Measurements from ENCODE around the gene LGALS7. TPM values are rescaled to one million over a fixed set of nuclear protein-coding genes. Genes with fewer than 3 reads are reported as not detected.

Gene LGALS7
- total and polyA plus RNA-seq, 10 of the 15 experiments (the other 5 are each of a cell fraction or from before 2014, with no cell fraction given): 0.19 TPM; not detected in 9

DNA sequence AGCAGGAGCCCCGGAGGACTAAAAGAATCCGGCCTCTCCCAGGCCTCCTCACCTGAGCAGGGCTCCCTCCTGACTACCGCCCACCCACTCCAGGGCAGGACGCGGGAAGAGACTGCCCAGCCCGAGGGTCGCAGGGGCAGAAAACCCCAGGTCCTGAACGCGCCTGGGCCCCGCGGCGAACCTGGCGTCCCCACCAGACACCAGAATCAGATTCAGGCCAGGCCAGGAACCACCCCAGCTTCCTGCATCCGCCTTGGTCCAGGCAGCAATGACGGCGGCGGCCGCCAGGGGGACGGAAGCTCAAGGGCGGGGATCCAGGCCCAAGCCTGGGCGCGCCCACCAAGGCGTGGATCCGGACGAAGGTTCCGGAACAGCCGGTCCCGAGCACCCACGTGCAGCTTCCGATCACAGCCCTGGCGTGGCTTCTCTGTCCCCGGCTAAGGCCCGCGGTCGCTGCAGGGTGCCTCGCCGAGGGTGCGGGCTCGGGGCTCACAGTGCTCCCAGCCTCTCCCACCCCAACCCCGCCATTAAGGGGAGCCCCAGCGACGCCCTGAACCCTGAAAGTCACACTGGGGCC is 3.6 kb downstream of the LGALS7 start (continued):
- TF ChIP-seq, protein P1, sequence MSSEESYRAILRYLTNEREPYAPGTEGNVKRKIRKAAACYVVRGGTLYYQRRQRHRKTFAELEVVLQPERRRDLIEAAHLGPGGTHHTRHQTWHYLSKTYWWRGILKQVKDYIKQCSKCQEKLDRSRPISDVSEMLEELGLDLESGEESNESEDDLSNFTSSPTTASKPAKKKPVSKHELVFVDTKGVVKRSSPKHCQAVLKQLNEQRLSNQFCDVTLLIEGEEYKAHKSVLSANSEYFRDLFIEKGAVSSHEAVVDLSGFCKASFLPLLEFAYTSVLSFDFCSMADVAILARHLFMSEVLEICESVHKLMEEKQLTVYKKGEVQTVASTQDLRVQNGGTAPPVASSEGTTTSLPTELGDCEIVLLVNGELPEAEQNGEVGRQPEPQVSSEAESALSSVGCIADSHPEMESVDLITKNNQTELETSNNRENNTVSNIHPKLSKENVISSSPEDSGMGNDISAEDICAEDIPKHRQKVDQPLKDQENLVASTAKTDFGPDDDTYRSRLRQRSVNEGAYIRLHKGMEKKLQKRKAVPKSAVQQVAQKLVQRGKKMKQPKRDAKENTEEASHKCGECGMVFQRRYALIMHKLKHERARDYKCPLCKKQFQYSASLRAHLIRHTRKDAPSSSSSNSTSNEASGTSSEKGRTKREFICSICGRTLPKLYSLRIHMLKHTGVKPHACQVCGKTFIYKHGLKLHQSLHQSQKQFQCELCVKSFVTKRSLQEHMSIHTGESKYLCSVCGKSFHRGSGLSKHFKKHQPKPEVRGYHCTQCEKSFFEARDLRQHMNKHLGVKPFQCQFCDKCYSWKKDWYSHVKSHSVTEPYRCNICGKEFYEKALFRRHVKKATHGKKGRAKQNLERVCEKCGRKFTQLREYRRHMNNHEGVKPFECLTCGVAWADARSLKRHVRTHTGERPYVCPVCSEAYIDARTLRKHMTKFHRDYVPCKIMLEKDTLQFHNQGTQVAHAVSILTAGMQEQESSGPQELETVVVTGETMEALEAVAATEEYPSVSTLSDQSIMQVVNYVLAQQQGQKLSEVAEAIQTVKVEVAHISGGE (CRISPR knock-in tag; IDR thresholded peaks at IDR 0.05): no peak
- TF ChIP-seq NRF1 (conservative IDR thresholded peaks at IDR 0.05; ENCODE audit: low read depth, low read length) (no peak), SPI1 (IDR thresholded peaks at IDR 0.05; ENCODE audit: borderline replicate concordance, insufficient read depth, low read depth, low read length) (no peak), MYB (IDR thresholded peaks at IDR 0.05; ENCODE audit: borderline replicate concordance, low read depth, low read length) (no peak), RCOR1 (conservative IDR thresholded peaks at IDR 0.05; ENCODE audit: low read depth, low read length) (no peak), SIX5 (IDR thresholded peaks at IDR 0.05; ENCODE audit: low read depth, low read length, severe bottlenecking) (no peak), PML (IDR thresholded peaks at IDR 0.05; ENCODE audit: low read length) (no peak), KAT2A (conservative IDR thresholded peaks at IDR 0.05; ENCODE audit: control insufficient read depth, low read depth, low read length) (no peak), POLR2A (IDR thresholded peaks at IDR 0.05; ENCODE audit: low read depth, low read length) (peak; percentile 60), DPF2 (IDR thresholded peaks at IDR 0.05) (no peak), SUPT20H (IDR thresholded peaks at IDR 0.05; ENCODE audit: borderline replicate concordance, control insufficient read depth, low read depth, low read length) (no peak), STAT1 (conservative IDR thresholded peaks at IDR 0.05) (no peak), JUNB (IDR thresholded peaks at IDR 0.05) (no peak), NFYB (IDR thresholded peaks at IDR 0.05; ENCODE audit: insufficient read depth, low read depth, low read length) (no peak), ESRRA (IDR thresholded peaks at IDR 0.05; ENCODE audit: low read length) (no peak), HDGF (IDR thresholded peaks at IDR 0.05) (no peak), IRF4 (IDR thresholded peaks at IDR 0.05; ENCODE audit: low read depth, low read length) (no peak), STAT3 (IDR thresholded peaks at IDR 0.05; ENCODE audit: low read depth, low read length) (no peak), TBL1XR1 (IDR thresholded peaks at IDR 0.05; ENCODE audit: low read depth, low read length) (no peak)
- TF ChIP-seq, protein P2, sequence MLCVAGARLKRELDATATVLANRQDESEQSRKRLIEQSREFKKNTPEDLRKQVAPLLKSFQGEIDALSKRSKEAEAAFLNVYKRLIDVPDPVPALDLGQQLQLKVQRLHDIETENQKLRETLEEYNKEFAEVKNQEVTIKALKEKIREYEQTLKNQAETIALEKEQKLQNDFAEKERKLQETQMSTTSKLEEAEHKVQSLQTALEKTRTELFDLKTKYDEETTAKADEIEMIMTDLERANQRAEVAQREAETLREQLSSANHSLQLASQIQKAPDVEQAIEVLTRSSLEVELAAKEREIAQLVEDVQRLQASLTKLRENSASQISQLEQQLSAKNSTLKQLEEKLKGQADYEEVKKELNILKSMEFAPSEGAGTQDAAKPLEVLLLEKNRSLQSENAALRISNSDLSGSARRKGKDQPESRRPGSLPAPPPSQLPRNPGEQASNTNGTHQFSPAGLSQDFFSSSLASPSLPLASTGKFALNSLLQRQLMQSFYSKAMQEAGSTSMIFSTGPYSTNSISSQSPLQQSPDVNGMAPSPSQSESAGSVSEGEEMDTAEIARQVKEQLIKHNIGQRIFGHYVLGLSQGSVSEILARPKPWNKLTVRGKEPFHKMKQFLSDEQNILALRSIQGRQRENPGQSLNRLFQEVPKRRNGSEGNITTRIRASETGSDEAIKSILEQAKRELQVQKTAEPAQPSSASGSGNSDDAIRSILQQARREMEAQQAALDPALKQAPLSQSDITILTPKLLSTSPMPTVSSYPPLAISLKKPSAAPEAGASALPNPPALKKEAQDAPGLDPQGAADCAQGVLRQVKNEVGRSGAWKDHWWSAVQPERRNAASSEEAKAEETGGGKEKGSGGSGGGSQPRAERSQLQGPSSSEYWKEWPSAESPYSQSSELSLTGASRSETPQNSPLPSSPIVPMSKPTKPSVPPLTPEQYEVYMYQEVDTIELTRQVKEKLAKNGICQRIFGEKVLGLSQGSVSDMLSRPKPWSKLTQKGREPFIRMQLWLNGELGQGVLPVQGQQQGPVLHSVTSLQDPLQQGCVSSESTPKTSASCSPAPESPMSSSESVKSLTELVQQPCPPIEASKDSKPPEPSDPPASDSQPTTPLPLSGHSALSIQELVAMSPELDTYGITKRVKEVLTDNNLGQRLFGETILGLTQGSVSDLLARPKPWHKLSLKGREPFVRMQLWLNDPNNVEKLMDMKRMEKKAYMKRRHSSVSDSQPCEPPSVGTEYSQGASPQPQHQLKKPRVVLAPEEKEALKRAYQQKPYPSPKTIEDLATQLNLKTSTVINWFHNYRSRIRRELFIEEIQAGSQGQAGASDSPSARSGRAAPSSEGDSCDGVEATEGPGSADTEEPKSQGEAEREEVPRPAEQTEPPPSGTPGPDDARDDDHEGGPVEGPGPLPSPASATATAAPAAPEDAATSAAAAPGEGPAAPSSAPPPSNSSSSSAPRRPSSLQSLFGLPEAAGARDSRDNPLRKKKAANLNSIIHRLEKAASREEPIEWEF (IDR thresholded peaks at IDR 0.05; ENCODE audit: insufficient replicate concordance, low read depth, low read length): no peak
- TF ChIP-seq, protein P3, sequence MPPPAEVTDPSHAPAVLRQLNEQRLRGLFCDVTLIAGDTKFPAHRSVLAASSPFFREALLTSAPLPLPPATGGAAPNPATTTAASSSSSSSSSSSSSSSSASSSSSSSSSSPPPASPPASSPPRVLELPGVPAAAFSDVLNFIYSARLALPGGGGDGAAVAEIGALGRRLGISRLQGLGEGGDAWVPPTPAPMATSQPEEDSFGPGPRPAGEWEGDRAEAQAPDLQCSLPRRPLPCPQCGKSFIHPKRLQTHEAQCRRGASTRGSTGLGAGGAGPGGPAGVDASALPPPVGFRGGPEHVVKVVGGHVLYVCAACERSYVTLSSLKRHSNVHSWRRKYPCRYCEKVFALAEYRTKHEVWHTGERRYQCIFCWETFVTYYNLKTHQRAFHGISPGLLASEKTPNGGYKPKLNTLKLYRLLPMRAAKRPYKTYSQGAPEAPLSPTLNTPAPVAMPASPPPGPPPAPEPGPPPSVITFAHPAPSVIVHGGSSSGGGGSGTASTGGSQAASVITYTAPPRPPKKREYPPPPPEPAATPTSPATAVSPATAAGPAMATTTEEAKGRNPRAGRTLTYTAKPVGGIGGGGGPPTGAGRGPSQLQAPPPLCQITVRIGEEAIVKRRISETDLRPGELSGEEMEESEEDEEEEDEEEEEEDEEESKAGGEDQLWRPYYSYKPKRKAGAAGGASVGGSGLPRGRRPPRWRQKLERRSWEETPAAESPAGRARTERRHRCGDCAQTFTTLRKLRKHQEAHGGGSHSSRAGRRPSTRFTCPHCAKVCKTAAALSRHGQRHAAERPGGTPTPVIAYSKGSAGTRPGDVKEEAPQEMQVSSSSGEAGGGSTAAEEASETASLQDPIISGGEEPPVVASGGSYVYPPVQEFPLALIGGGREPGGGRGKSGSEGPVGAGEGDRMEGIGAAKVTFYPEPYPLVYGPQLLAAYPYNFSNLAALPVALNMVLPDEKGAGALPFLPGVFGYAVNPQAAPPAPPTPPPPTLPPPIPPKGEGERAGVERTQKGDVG (CRISPR knock-in tag; IDR thresholded peaks at IDR 0.05): no peak
